Endothelial cell of umbilical vein (primary cell): Measurements from ENCODE around the gene DSPP. TPM values are rescaled to one million over a fixed set of nuclear protein-coding genes. Genes with fewer than 3 reads are reported as not detected.

ENCODE experiments used
- BruUV-seq: library from RNA; stranded (reverse); fragments of 400-500 nt; replicated peaks from 2 replicates; lab custom pipeline; 2021; lab: Mats Ljungman, UMichigan
- CTCF ChIA-PET: fragments of 300-600, 350-600 bp; sonication (Branson Sonifier 250); formaldehyde crosslinking; loops from one replicate; lab custom pipeline; 2021; ENCODE audit warnings: antibody characterized with exemption, inconsistent platforms; lab: Charles Lee
- POLR2A ChIA-PET: fragments of 300-600, 350-600 bp; sonication (Branson Sonifier 250); formaldehyde crosslinking; loops from one replicate; lab custom pipeline; 2021; ENCODE audit warnings: antibody characterized with exemption, inconsistent platforms; lab: Charles Lee
- DNase-seq: peaks from one replicate; pipeline ENCODE4 v3.0.0-alpha.2; 2011; ENCODE audit warnings: low read depth, low spot score
- FAIRE-seq: peaks from 2 replicates; lab custom pipeline; 2011; peaks lifted over from hg19 to GRCh38; lab: Jason Lieb, UNC
- H2AFZ ChIP-seq: 2 replicates; pipeline ENCODE4 v1.6.0; 2012; ENCODE audit warnings: low read depth, low read length, control low read depth, inconsistent platforms
- H3K27ac ChIP-seq: 2 replicates; pipeline ENCODE4 v1.5.1; 2011; ENCODE audit warnings: low read depth, mild to moderate bottlenecking, control low read depth, low read length, moderate library complexity; ENCODE audit not compliant: insufficient read depth
- H3K27me3 ChIP-seq, 2 experiments: 2 replicates each; pipeline versions ENCODE4 v1.6.0 to v1.6.1; 2011; ENCODE audit warnings: low read length in 2 of 2, mixed read lengths in 1 of 2; ENCODE audit not compliant: control insufficient read depth in 2 of 2, insufficient read depth in 2 of 2
- H3K36me3 ChIP-seq, 2 experiments: 2 replicates in 1 of 2; 3 replicates in 1 of 2; pipeline ENCODE4 v1.5.1; 2011; ENCODE audit warnings: low read length in 2 of 2, mild to moderate bottlenecking in 1 of 2, moderate library complexity in 1 of 2; ENCODE audit not compliant: control insufficient read depth in 2 of 2, insufficient read depth in 2 of 2; ENCODE audit errors: extremely low read depth in 1 of 2
- H3K4me1 ChIP-seq: 3 replicates; pipeline ENCODE4 v1.5.1; 2011; ENCODE audit warnings: mild to moderate bottlenecking, low read length; ENCODE audit not compliant: control insufficient read depth, insufficient read depth; ENCODE audit errors: extremely low read depth
- H3K4me2 ChIP-seq: 2 replicates; pipeline ENCODE4 v1.6.1; 2011; ENCODE audit warnings: low read length, control low read depth, mixed read lengths; ENCODE audit not compliant: insufficient read depth
- H3K4me3 ChIP-seq, 3 experiments: fragments of 200-600 bp in 1 of 3; sonication (generic), shearing (Covaris generic) in 1 of 3; replicated peaks in 1 of 3; 2 replicates each; pipeline ENCODE4 v1.5.1; 2011 to 2016; ENCODE audit warnings: control low read depth in 3 of 3, low read length in 3 of 3, mild to moderate bottlenecking in 2 of 3, inconsistent platforms in 1 of 3, low read depth in 1 of 3, moderate library complexity in 1 of 3; ENCODE audit not compliant: insufficient read depth in 1 of 3
- H3K79me2 ChIP-seq: 2 replicates; pipeline ENCODE4 v1.6.0; 2012; ENCODE audit warnings: low read length, inconsistent platforms; ENCODE audit not compliant: control insufficient read depth, insufficient read depth
- H3K9ac ChIP-seq: replicated peaks from 2 replicates; pipeline ENCODE3; 2011; ENCODE audit warnings: low read length, control low read depth; ENCODE audit not compliant: insufficient read depth; ENCODE audit errors: extremely low read depth
- H3K9me1 ChIP-seq: replicated peaks from 3 replicates; pipeline ENCODE4 v1.6.0; 2011; ENCODE audit warnings: mild to moderate bottlenecking, low read length; ENCODE audit not compliant: control insufficient read depth, insufficient read depth; ENCODE audit errors: extremely low read depth
- H3K9me3 ChIP-seq: replicated peaks from 2 replicates; pipeline ENCODE4 v1.5.1; 2012; ENCODE audit warnings: low read length, inconsistent platforms; ENCODE audit not compliant: control insufficient read depth, insufficient read depth
- H4K20me1 ChIP-seq: replicated peaks from 2 replicates; pipeline ENCODE3; 2011; ENCODE audit warnings: mild to moderate bottlenecking, low read length; ENCODE audit not compliant: control insufficient read depth, insufficient read depth; ENCODE audit errors: extremely low read depth
- CTCF ChIP-seq, 2 donors: IDR thresholded peaks; 1 replicate in 1 of 2; 2 replicates in 1 of 2; pipeline ENCODE4 v1.5.1; 2011; ENCODE audit warnings: low read length in 2 of 2, mild to moderate bottlenecking in 2 of 2, moderate library complexity in 2 of 2, control low read depth in 1 of 2, inconsistent platforms in 1 of 2, low read depth in 1 of 2; ENCODE audit not compliant: insufficient read depth in 1 of 2; ENCODE audit errors: extremely low read depth in 1 of 2
- EZH2 ChIP-seq: IDR thresholded peaks from 2 replicates; pipeline ENCODE4 v1.6.1; 2012; ENCODE audit warnings: borderline replicate concordance, low read depth, mild to moderate bottlenecking, moderate library complexity, low read length, inconsistent platforms; ENCODE audit not compliant: severe bottlenecking
- POLR2A ChIP-seq: IDR thresholded peaks from 2 replicates; pipeline ENCODE4 v1.6.1; 2012; ENCODE audit warnings: low read depth, mild to moderate bottlenecking, control low read depth, low read length
- dilution Hi-C: fragments of 300-500 bp; cut with MboI; formaldehyde crosslinking; loops from one replicate; pipeline ENCODE4 v1.15.0; 2019; ENCODE audit warnings: low sequenced_read_pairs; ENCODE audit not compliant: extremely low pct_ligation_motif_present
- intact Hi-C: fragments of 100-400 bp; cut with micrococcal nuclease; formaldehyde crosslinking; loops from one replicate; pipeline ENCODE4 v1.10.0; 2022
- polyA plus RNA-seq, 4 experiments: library from polyadenylated mRNA; depleted of rRNA in 3 of 4; stranded (reverse) in 3 of 4; unstranded in 1 of 4; fragments of >200 nt; gene quantifications; 2 replicates each; pipeline versions ENCODE4 v1.2.1 to v1.2.3, GENCODE V29; 2011 to 2012; ENCODE audit warnings: missing spikeins in 1 of 4
- total RNA-seq: library from RNA; stranded (reverse); gene quantifications from 2 replicates; pipeline ENCODE4 v1.2.3, GENCODE V29; 2021

The DSPP gene
- total and polyA plus RNA-seq, 2 donors (not counting 3 experiments of a cell fraction or from before 2014, with no cell fraction given): not detected

- ChIA-PET POLR2A (no interaction called here), CTCF (no interaction called here)
- no peaks in the 10 kb centered on the region for H3K9me1 ChIP-seq
- TF ChIP-seq EZH2: no peak
- H3K27me3 ChIP-seq: peaks cover 0 to 9% of the 10 kb centered on the region in 2 experiments
- intact Hi-C loops: no loop called here
- no peak overlapping the region for H3K27ac ChIP-seq
- no TSS peak for BruUV-seq
- H4K20me1 ChIP-seq: no peaks in the 10 kb centered on the region
- no peaks in the 10 kb centered on the region for H3K9me3 ChIP-seq
- H3K4me1 ChIP-seq: no peaks in the 10 kb centered on the region
- H3K36me3 ChIP-seq: no peaks in the 10 kb centered on the region
- FAIRE-seq (no peak), DNase-seq (no peak)
- no peak overlapping the region for H3K4me2 ChIP-seq
- no peak overlapping the region for H3K9ac ChIP-seq
- dilution Hi-C loops: no loop called here
- no peaks in the 10 kb centered on the region for H3K79me2 ChIP-seq
- H3K4me3 ChIP-seq: no peak overlapping the region
- no peak overlapping the region for H2AFZ ChIP-seq
Measured at GRCh38 chr4:87616268-87616667, 7.9 kb downstream of the DSPP start.

DNA sequence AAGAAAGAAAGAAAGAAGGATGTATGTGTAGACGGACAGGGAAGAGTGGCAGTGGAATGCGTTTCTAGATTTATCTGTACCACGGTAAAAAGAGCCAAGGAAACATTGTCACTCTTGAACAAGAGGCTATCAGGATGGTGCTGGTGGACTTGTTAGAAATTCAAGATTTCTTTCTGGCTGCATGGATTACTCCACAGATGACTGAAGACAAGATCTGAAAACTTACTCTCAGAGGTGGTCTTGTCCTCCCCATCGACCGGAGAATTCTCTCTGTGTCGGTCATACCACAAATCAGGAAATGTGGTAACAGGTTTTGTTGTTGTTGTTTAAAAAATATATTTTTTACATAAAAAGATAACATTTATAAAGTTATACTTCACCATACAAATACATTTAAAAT, 11.8 kb downstream of the DSPP start:
- H4K20me1 ChIP-seq: no peaks in the 10 kb centered on the region
- no peak overlapping the region for H3K4me2 ChIP-seq
- BruUV-seq: no TSS peak
- TF ChIP-seq POLR2A: no peak
- no peak for TF ChIP-seq CTCF (IDR thresholded peaks at IDR 0.05; ENCODE audit: extremely low read depth in 1 of 2, insufficient read depth in 1 of 2, low read depth in 1 of 2, low read length in 2 of 2)
- H3K27me3 ChIP-seq: peaks cover 2 to 9% of the 10 kb centered on the region in 2 experiments
- ChIA-PET CTCF (no interaction called here), POLR2A (no interaction called here)
- no peak overlapping the region for H3K27ac ChIP-seq
- dilution Hi-C loops (no loop called here), intact Hi-C loops (no loop called here)
- no peak overlapping the region for H3K9ac ChIP-seq
- no peaks in the 10 kb centered on the region for H3K9me3 ChIP-seq
- no peaks in the 10 kb centered on the region for H3K79me2 ChIP-seq
- H3K36me3 ChIP-seq: no peaks in the 10 kb centered on the region
- DNase-seq (no peak), FAIRE-seq (no peak)
- no peaks in the 10 kb centered on the region for H3K4me1 ChIP-seq
- H2AFZ ChIP-seq: no peak overlapping the region
- H3K9me1 ChIP-seq: no peaks in the 10 kb centered on the region
- no peak overlapping the region for H3K4me3 ChIP-seq
